Measurements from ENCODE around the gene ATCAY.

Gene ATCAY

GRCh38 chr19:3975637-3976087, 95.2 kb downstream of the ATCAY start:
- DNase-seq: no peak

DNA sequence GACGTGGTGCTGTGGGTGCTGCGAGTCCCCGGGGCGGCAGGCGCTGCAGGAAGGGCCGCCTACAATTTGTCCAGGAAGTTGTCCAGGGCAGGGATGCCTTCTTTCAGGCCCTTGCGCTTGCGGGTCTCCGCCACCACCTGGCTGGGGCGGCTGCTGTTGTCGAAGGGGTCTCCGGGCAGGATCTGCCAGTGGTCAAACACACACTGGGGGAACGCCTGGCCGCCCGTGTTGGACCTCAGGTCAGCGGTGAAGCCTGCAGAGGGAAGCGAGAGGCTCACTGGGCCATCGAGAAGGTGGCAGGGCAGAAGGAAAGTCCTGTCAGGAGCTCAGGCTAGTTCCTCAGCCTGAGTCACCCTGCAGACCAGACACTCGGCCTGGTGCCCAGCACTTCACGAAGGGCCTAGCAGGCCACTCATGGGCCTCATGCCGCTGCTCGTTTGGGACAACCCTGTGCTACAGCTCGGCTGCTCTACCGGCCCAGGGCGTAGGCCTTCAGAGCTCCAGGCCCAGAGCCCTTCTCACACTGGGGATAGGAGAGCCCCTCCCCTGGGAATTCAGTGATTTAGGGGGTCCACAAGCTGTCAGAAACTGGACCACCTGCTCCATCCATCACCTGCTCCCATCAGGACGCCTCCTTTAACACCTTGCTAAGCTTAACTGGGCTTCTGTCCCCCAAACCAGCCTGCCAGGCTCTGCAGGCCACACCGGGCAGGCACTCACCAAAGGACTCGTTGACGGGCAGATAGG, 96.2 kb downstream of the ATCAY start:
- DNase-seq: no peak

Measured in NCI-H524 treated with DMSO at 0.1 percent for 48 hours (cell line).